ENCODE results near the gene HES5. TPM values are rescaled to one million over a fixed set of nuclear protein-coding genes. Genes with fewer than 3 reads are reported as not detected.

The HES5 gene
- total and polyA plus RNA-seq, 7 experiments from 2014 or later: not detected

DNA sequence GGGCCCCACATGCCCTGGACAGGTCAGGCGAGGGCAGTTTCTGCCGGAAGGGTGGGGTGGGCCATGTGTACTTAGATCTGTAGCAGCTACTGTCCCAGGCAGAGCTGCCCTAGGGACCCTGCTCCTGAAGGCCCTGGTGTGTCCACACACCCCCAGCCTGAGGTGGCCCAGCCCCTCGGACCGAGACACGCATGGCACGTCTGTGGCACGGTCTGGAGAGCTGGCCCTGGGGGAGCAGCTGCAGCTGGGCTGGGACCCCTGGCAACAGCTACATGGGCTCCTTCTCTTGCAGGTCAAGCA is 28.3 kb downstream of the HES5 start:
- Mint-ChIP-seq H3K27ac (no peak overlapping the region), H3K9me3 (peaks cover 0 to 2% (median 0%) of the 10 kb centered on the region in 11 donors), H3K36me3 (no peaks in the 10 kb centered on the region), H3K4me3 (no peak overlapping the region), H3K4me1 (peaks cover 0 to 15% (median 9%) of the 10 kb centered on the region in 7 donors), H3K27me3 (no peaks in the 10 kb centered on the region)
- ATAC-seq (no peak), DNase-seq (no peak)
- no peak overlapping the region for H3K27ac ChIP-seq (ENCODE audit: low read depth, low read length)
- CTCF ChIA-PET: no interaction called here
- H3K4me1 ChIP-seq (ENCODE audit: control insufficient read depth in 2 of 2, insufficient read depth in 2 of 2, low read length in 2 of 2): peaks cover 13 to 15% of the 10 kb centered on the region in 2 donors
- no peaks in the 10 kb centered on the region for H3K36me3 ChIP-seq (ENCODE audit: control insufficient read depth in 2 of 3, insufficient read depth in 3 of 3, low read length in 3 of 3)
- POLR2A ChIA-PET: no interaction called here
- no peak overlapping the region for H3K4me3 ChIP-seq (ENCODE audit: low read length)
- H3K27me3 ChIP-seq (ENCODE audit: control insufficient read depth in 2 of 2, insufficient read depth in 2 of 2, low read length in 2 of 2): no peaks in the 10 kb centered on the region
- H3K9me3 ChIP-seq (ENCODE audit: control insufficient read depth in 2 of 3, low read length in 3 of 3): no peaks in the 10 kb centered on the region
- intact Hi-C loops (cut with micrococcal nuclease): no loop called here

DNA sequence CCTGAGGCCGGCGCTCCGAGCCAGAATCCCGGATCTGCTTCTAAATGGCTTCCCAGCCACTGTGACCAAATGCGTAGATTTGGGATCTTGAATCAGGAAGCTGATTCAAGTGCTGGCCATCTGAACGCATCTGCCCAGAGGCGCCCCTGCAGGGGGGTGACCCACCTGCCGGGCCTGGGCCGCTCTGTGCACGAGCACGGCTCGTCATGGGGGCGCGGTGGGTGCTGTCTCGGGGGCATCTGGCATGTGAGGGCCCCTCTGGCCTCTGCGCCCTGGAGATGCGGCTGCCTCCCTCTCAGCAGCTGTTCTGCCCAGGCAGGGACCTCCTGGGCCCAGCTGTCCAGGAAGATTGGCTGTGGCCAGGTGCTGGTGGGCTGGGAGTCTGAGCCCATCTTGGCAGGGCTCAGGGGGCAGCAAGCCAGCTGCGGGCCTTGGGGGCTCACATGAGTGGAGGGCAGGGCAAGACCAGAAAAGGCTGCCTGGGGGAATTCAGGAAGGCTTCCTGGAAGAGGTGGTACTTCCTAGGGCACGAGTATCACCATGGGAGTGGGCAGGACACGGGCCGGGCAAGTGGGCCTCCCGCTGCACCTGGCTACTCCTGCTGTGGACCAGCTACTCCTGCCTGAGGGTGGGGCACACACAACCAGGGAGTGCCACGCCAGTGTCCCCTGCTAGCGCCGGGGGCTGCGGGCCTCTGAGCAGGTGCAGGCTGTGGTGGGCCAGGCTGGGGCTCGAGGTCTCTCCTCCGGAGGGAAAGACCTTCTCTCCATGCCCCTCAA is 28.8 kb downstream of the HES5 start:
- DNase-seq (no peak), ATAC-seq (no peak)
- Histone ChIP-seq H3K27me3 (ENCODE audit: control insufficient read depth in 2 of 2, insufficient read depth in 2 of 2, low read length in 2 of 2) (no peaks in the 10 kb centered on the region), H3K4me3 (ENCODE audit: low read length) (no peak overlapping the region), H3K9me3 (ENCODE audit: control insufficient read depth in 2 of 3, low read length in 3 of 3) (no peaks in the 10 kb centered on the region), H3K27ac (ENCODE audit: low read depth, low read length) (no peak overlapping the region), H3K4me1 (ENCODE audit: control insufficient read depth in 2 of 2, insufficient read depth in 2 of 2, low read length in 2 of 2) (peaks cover 13 to 20% of the 10 kb centered on the region in 2 donors), H3K36me3 (ENCODE audit: control insufficient read depth in 2 of 3, insufficient read depth in 3 of 3, low read length in 3 of 3) (no peaks in the 10 kb centered on the region)
- peak overlapping the region in 1 of 9 donors; percentile 55 for H3K27ac Mint-ChIP-seq
- no peak overlapping the region for H3K4me3 Mint-ChIP-seq
- H3K4me1 Mint-ChIP-seq: peaks cover 0 to 16% (median 9%) of the 10 kb centered on the region in 7 donors
- peaks cover 0 to 2% (median 0%) of the 10 kb centered on the region in 11 donors for H3K9me3 Mint-ChIP-seq
- POLR2A ChIA-PET: no interaction called here
- H3K27me3 Mint-ChIP-seq: no peaks in the 10 kb centered on the region
- H3K36me3 Mint-ChIP-seq: no peaks in the 10 kb centered on the region
- CTCF ChIA-PET: interaction anchor here (0.7 kb wide), 1 partner anchor 60 kb away, joined by 3 read pairs; no protein-coding TSS in a partner anchor
- intact Hi-C loops (cut with micrococcal nuclease): no loop called here

DNA sequence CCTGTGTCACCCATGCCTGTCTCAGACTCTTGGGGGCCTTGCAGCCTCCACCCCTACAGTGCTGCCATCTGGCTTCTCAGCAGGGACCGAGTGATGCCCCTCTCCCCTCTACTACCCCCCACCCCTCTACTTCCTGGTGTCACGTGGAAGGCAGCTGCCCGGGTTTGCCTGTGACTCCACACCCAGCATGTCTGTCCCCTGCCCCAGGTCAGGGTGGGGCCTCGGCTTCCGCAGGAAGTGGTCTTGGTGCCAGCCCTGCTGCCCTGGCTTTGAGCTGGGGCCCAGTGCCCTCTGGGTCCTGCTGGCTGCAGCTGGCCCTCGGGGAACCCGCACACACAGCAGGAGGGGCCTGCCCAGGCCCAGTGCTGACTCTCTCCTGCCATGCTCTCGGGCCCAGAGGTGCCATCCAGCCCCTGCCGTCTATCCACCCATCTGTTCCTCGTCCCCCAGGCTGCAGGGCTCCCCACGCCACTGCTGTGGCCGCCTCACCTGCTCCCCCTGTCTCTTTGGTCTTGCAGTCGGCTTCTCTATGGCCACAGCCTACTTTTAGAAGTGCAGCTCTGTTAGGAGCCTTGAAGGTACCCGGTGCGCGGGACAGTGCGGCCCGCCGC is 30.0 kb downstream of the HES5 start:
- POLR2A ChIA-PET: no interaction called here
- CTCF ChIA-PET: no interaction called here
- ATAC-seq: peak; percentile 36
- Histone ChIP-seq H3K36me3 (ENCODE audit: control insufficient read depth in 2 of 3, insufficient read depth in 3 of 3, low read length in 3 of 3) (no peaks in the 10 kb centered on the region), H3K27me3 (ENCODE audit: control insufficient read depth in 2 of 2, insufficient read depth in 2 of 2, low read length in 2 of 2) (no peaks in the 10 kb centered on the region), H3K9me3 (ENCODE audit: control insufficient read depth in 2 of 3, low read length in 3 of 3) (no peaks in the 10 kb centered on the region), H3K4me3 (ENCODE audit: low read length) (no peak overlapping the region), H3K27ac (ENCODE audit: low read depth, low read length) (no peak overlapping the region), H3K4me1 (ENCODE audit: control insufficient read depth in 2 of 2, insufficient read depth in 2 of 2, low read length in 2 of 2) (peaks cover 13 to 26% of the 10 kb centered on the region in 2 donors)
- Mint-ChIP-seq H3K4me1 (peaks cover 0 to 21% (median 9%) of the 10 kb centered on the region in 7 donors), H3K27ac (peak overlapping the region in 7 of 9 donors; percentile 39 to 89 (median 61)), H3K9me3 (no peaks in the 10 kb centered on the region), H3K4me3 (peak overlapping the region in 7 of 10 donors; percentile 9 to 73 (median 31)), H3K36me3 (no peaks in the 10 kb centered on the region), H3K27me3 (no peaks in the 10 kb centered on the region)
- no peak for DNase-seq
- intact Hi-C loops (cut with micrococcal nuclease): no loop called here

DNA sequence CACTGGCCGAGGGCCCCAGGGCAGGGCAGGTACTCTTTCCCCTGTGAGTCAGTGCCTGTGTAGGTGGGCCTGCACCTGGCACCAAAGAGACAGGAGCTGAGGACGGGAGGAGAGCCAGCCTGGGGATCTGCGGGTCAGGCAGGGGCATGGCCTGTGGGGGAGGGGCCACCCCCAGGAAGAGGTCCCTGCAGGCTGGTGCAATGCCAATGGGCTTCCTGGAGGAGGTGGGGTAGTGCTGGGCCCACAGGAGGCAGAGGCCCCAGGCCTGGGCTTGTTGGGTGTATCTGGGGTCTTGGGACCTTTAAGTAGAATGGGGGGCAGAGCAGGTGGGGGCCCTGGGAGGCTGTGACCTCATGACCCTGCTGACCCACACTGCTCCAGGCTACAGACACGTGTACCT is 30.8 kb downstream of the HES5 start:
- ChIA-PET POLR2A (no interaction called here), CTCF (no interaction called here)
- Histone ChIP-seq H3K9me3 (ENCODE audit: control insufficient read depth in 2 of 3, low read length in 3 of 3) (no peaks in the 10 kb centered on the region), H3K4me1 (ENCODE audit: control insufficient read depth in 2 of 2, insufficient read depth in 2 of 2, low read length in 2 of 2) (peaks cover 13 to 26% of the 10 kb centered on the region in 2 donors), H3K36me3 (ENCODE audit: control insufficient read depth in 2 of 3, insufficient read depth in 3 of 3, low read length in 3 of 3) (no peaks in the 10 kb centered on the region), H3K4me3 (ENCODE audit: low read length) (no peak overlapping the region), H3K27ac (ENCODE audit: low read depth, low read length) (no peak overlapping the region), H3K27me3 (ENCODE audit: control insufficient read depth in 2 of 2, insufficient read depth in 2 of 2, low read length in 2 of 2) (no peaks in the 10 kb centered on the region)
- intact Hi-C loops (cut with micrococcal nuclease): no loop called here
- no peaks in the 10 kb centered on the region for H3K36me3 Mint-ChIP-seq
- ATAC-seq (no peak), DNase-seq (no peak)
- peaks cover 1 to 22% (median 11%) of the 10 kb centered on the region in 7 donors for H3K4me1 Mint-ChIP-seq
- H3K9me3 Mint-ChIP-seq: no peaks in the 10 kb centered on the region
- H3K4me3 Mint-ChIP-seq: peak overlapping the region in 1 of 10 donors; percentile 73
- H3K27me3 Mint-ChIP-seq: no peaks in the 10 kb centered on the region
- H3K27ac Mint-ChIP-seq: no peak overlapping the region

DNA sequence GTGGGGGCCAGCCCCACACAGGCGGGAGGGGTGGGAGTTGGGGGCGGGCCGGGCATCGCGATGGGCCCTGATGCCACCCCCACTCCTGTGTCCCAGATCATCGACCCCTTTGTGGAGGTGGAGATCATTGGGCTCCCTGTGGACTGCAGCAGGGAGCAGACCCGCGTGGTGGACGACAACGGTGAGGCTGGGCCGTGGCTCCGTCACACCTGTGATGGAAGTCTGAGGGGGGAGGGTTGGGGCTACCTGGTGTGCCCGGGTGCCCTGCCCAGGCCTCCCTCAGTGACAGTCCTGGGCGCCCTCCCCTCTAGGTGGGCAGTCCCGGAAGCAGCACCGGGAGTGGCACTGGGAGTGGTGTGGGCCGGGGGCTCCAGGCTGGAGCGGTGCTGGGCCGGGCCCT is 31.4 kb downstream of the HES5 start:
- CTCF ChIA-PET: no interaction called here
- Mint-ChIP-seq H3K27me3 (no peaks in the 10 kb centered on the region), H3K9me3 (no peaks in the 10 kb centered on the region), H3K4me1 (peaks cover 7 to 28% (median 17%) of the 10 kb centered on the region in 7 donors), H3K4me3 (no peak overlapping the region), H3K36me3 (no peaks in the 10 kb centered on the region), H3K27ac (no peak overlapping the region)
- Histone ChIP-seq H3K9me3 (ENCODE audit: control insufficient read depth in 2 of 3, low read length in 3 of 3) (no peaks in the 10 kb centered on the region), H3K27ac (ENCODE audit: low read depth, low read length) (no peak overlapping the region), H3K36me3 (ENCODE audit: control insufficient read depth in 2 of 3, insufficient read depth in 3 of 3, low read length in 3 of 3) (no peaks in the 10 kb centered on the region), H3K4me3 (ENCODE audit: low read length) (no peak overlapping the region), H3K27me3 (ENCODE audit: control insufficient read depth in 2 of 2, insufficient read depth in 2 of 2, low read length in 2 of 2) (no peaks in the 10 kb centered on the region), H3K4me1 (ENCODE audit: control insufficient read depth in 2 of 2, insufficient read depth in 2 of 2, low read length in 2 of 2) (peaks cover 19 to 30% of the 10 kb centered on the region in 2 donors)
- no peak for DNase-seq
- POLR2A ChIA-PET: no interaction called here
- intact Hi-C loops (cut with micrococcal nuclease): no loop called here
- no peak for ATAC-seq

DNA sequence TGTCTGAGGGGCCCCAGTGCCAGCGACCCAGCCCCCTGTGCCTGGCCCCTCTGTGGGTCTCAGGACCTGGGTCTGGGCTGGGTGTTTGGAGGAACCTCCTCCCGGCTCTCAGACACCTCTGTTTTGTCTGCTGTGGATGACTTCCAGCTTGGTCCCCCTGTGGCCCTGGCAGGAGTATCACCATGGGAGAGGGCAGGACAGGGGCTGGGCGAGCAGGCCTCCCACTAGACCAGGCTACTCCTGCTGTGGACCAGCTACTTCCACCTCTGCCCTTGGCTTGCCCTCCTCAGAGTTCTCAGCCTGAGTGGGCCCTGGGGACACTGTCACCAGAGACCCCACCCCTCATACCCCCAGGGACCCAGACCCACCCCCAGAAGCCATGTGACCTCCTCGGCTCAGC is 32.2 kb downstream of the HES5 start:
- no peak overlapping the region for H3K27ac ChIP-seq (ENCODE audit: low read depth, low read length)
- intact Hi-C loops (cut with micrococcal nuclease): no loop called here
- no peak for DNase-seq
- Mint-ChIP-seq H3K27ac (no peak overlapping the region), H3K9me3 (no peaks in the 10 kb centered on the region), H3K4me1 (peaks cover 13 to 32% (median 24%) of the 10 kb centered on the region in 7 donors), H3K36me3 (no peaks in the 10 kb centered on the region), H3K27me3 (no peaks in the 10 kb centered on the region), H3K4me3 (no peak overlapping the region)
- ChIA-PET CTCF (no interaction called here), POLR2A (interaction anchor here (0.6 kb wide), 1 partner anchor 9 kb away, joined by 3 read pairs; no protein-coding TSS in a partner anchor)
- H3K4me3 ChIP-seq (ENCODE audit: low read length): no peak overlapping the region
- no peaks in the 10 kb centered on the region for H3K9me3 ChIP-seq (ENCODE audit: control insufficient read depth in 2 of 3, low read length in 3 of 3)
- H3K36me3 ChIP-seq (ENCODE audit: control insufficient read depth in 2 of 3, insufficient read depth in 3 of 3, low read length in 3 of 3): no peaks in the 10 kb centered on the region
- no peaks in the 10 kb centered on the region for H3K27me3 ChIP-seq (ENCODE audit: control insufficient read depth in 2 of 2, insufficient read depth in 2 of 2, low read length in 2 of 2)
- H3K4me1 ChIP-seq (ENCODE audit: control insufficient read depth in 2 of 2, insufficient read depth in 2 of 2, low read length in 2 of 2): peaks cover 24 to 37% of the 10 kb centered on the region in 2 donors
- no peak for ATAC-seq

DNA sequence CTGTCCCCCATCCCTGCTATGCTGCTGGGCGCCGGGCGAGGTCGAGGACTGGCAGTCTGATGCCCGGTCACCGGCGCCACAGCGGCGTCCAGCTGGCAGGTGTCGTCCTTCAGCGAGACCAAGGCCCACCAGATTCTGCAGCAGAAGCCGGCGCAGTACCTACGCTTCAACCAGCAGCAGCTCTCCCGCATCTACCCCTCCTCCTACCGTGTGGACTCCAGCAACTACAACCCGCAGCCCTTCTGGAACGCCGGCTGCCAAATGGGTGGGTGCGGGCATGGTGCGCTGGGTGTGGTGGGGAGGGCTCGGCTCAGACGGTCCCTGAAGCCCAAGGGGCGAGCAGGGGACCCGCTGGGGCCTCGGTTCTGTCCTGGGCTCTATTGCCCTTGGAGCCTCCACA is 33.3 kb downstream of the HES5 start:
- no peaks in the 10 kb centered on the region for H3K9me3 ChIP-seq (ENCODE audit: control insufficient read depth in 2 of 3, low read length in 3 of 3)
- Mint-ChIP-seq H3K4me1 (peaks cover 13 to 31% (median 24%) of the 10 kb centered on the region in 7 donors), H3K9me3 (no peaks in the 10 kb centered on the region), H3K4me3 (no peak overlapping the region), H3K27ac (no peak overlapping the region), H3K27me3 (no peaks in the 10 kb centered on the region), H3K36me3 (no peaks in the 10 kb centered on the region)
- H3K27me3 ChIP-seq (ENCODE audit: control insufficient read depth in 2 of 2, insufficient read depth in 2 of 2, low read length in 2 of 2): no peaks in the 10 kb centered on the region
- ATAC-seq: no peak
- H3K27ac ChIP-seq (ENCODE audit: low read depth, low read length): no peak overlapping the region
- intact Hi-C loops (cut with micrococcal nuclease): no loop called here
- no peak for DNase-seq
- no peaks in the 10 kb centered on the region for H3K36me3 ChIP-seq (ENCODE audit: control insufficient read depth in 2 of 3, insufficient read depth in 3 of 3, low read length in 3 of 3)
- peaks cover 24 to 40% of the 10 kb centered on the region in 2 donors for H3K4me1 ChIP-seq (ENCODE audit: control insufficient read depth in 2 of 2, insufficient read depth in 2 of 2, low read length in 2 of 2)
- POLR2A ChIA-PET: no interaction called here
- no peak overlapping the region for H3K4me3 ChIP-seq (ENCODE audit: low read length)
- CTCF ChIA-PET: no interaction called here
